SU-DHL-6 (cell line): ENCODE data around the gene SPATA16.

ENCODE experiments used
- EZH2phosphoT487 ChIP-seq: fragments of 200-600 bp; sonication (generic), shearing (Covaris generic); conservative IDR thresholded peaks from 2 replicates; pipeline ENCODE4 v1.6.1; 2018; ENCODE audit warnings: mild to moderate bottlenecking, antibody characterized with exemption, low read length, moderate library complexity, mixed read lengths
- TF ChIP-seq, protein P1 (sequence below): fragments of 200-600 bp; sonication (generic); IDR thresholded peaks from one replicate; pipeline ENCODE4 v1.5.1; 2017; ENCODE audit warnings: antibody characterized with exemption, mild to moderate bottlenecking, low read length, moderate library complexity; ENCODE audit not compliant: insufficient read depth, poor library complexity, severe bottlenecking

- TF ChIP-seq, protein P1, sequence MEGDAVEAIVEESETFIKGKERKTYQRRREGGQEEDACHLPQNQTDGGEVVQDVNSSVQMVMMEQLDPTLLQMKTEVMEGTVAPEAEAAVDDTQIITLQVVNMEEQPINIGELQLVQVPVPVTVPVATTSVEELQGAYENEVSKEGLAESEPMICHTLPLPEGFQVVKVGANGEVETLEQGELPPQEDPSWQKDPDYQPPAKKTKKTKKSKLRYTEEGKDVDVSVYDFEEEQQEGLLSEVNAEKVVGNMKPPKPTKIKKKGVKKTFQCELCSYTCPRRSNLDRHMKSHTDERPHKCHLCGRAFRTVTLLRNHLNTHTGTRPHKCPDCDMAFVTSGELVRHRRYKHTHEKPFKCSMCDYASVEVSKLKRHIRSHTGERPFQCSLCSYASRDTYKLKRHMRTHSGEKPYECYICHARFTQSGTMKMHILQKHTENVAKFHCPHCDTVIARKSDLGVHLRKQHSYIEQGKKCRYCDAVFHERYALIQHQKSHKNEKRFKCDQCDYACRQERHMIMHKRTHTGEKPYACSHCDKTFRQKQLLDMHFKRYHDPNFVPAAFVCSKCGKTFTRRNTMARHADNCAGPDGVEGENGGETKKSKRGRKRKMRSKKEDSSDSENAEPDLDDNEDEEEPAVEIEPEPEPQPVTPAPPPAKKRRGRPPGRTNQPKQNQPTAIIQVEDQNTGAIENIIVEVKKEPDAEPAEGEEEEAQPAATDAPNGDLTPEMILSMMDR, result no peak
- TF ChIP-seq EZH2phosphoT487, result no peak
These were observed 300.1 kb downstream of the SPATA16 start for GRCh38 chr3:172840913-172841312.
